Keratinocyte (primary cell): ENCODE results near the gene DDAH1.

Experiments used
- CTCF ChIP-seq, 3 experiments: IDR thresholded peaks in 1 of 3; conservative IDR thresholded peaks in 1 of 3; optimal IDR thresholded peaks in 1 of 3; 2 replicates in 2 of 3; 3 replicates in 1 of 3; pipeline versions ENCODE3 to v1.5.1; 2011; ENCODE audit warnings: low read length in 3 of 3, mild to moderate bottlenecking in 3 of 3, moderate library complexity in 2 of 3, control low read depth in 1 of 3, inconsistent platforms in 1 of 3; ENCODE audit not compliant: insufficient read depth in 2 of 3; ENCODE audit errors: extremely low read depth in 1 of 3
- EZH2 ChIP-seq: IDR thresholded peaks from one replicate; pipeline ENCODE4 v1.6.1; 2012; ENCODE audit warnings: inconsistent platforms, mild to moderate bottlenecking, low read length, moderate library complexity

- TF ChIP-seq CTCF (optimal IDR thresholded peaks at IDR 0.05 in 1 of 3, IDR thresholded peaks at IDR 0.05 in 1 of 3, conservative IDR thresholded peaks at IDR 0.05 in 1 of 3; ENCODE audit: extremely low read depth in 1 of 3, insufficient read depth in 2 of 3, low read length in 3 of 3) (no peak), EZH2 (no peak)
These were observed 92.1 kb downstream of the DDAH1 start for GRCh38 chr1:85372683-85373377.
